ENCODE measurements around the gene IGFBP7. TPM values are rescaled to one million over a fixed set of nuclear protein-coding genes. Genes with fewer than 3 reads are reported as not detected.

Gene IGFBP7
- total and polyA plus RNA-seq, 2 of the 8 experiments (the other 6 are each of a cell fraction or from before 2014, with no cell fraction given), result 0.17 to 0.48 TPM

DNA sequence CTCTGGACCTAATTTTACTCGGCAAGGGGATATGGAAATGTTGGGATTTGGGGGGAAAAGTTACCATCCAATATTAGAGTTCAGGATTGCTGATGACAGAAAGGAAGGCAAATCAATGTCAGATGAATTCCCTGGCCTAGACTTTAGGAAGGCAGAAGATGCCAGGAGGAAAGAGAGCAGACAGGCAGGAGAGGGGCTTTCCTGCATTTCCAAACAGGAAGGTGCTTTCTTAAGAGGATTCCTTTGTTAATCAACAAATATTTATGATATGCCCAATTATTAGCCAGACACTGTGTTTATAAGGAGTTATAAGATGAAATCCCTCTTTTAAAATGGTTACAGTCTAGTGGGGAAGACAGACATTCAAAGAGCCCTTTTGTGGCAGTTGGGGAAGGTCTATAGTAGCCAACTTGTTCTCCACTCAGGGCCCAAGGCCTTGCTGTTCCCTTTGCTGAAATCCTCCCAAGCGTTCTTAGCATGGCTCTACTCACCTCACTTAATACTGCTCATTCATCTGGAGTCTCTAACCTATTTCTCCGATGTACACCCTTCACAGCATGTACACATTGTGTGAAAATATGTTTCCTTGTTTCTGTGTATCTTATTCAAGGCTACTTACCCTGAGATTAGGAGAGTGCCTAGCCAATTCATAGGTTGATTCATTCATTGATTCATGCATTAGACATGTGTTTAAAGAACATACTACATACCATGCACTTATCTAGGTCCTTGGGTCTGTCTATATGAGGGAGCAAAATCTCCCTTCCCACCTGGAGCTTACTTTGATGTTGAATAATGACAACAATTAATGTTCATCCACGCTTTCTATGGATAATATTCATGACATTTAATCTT lies 5.3 kb downstream of the IGFBP7 start:
- H3K4ac ChIP-seq (replicated peaks; ENCODE audit: insufficient read length, low read depth, low read length), result no peak overlapping the region
- H4K5ac ChIP-seq (ENCODE audit: insufficient read length, low read depth, low read length), result no peak overlapping the region
- H4K20me1 ChIP-seq (replicated peaks in 1 of 2; ENCODE audit: control insufficient read depth in 1 of 2, insufficient read depth in 2 of 2, low read length in 2 of 2), result no peaks in the 10 kb centered on the region
- 83% methylated on average over 4 of the region's 4 CpGs; no CpG with 5 or more reads in 1 of the 2 experiments for WGBS, 2 experiments (ENCODE audit: extremely low coverage in 1 of 2, insufficient coverage in 1 of 2, insufficient read length in 1 of 2, insufficient replicate concordance in 2 of 2, low coverage in 1 of 2, low lambda C conversion rate in 2 of 2, missing lambda C conversion rate in 1 of 2)
- ChIA-PET CTCF (ENCODE audit: partially characterized antibody) (interaction anchor here (1.3 to 2.6 kb wide), 2 partner anchors 24 to 58 kb away, joined by 3 to 7 read pairs; no protein-coding TSS in a partner anchor), POLR2A (ENCODE audit: partially characterized antibody) (no interaction called here)
- H2BK5ac ChIP-seq (ENCODE audit: low read depth, low read length), result no peak overlapping the region
- H3K9me3 ChIP-seq (ENCODE audit: insufficient read depth in 2 of 2, low read depth in 1 of 2, low read length in 1 of 2), result no peaks in the 10 kb centered on the region
- no peak for DNase-seq (ENCODE audit: low read depth in 1 of 2, low spot score in 2 of 2)
- no peak overlapping the region for H3K18ac ChIP-seq (ENCODE audit: extremely low read depth, low read length)
- peaks cover 0 to under 1% (median 0%) of the 10 kb centered on the region in 4 experiments; a peak in 1 of 8 replicates for H3K36me3 ChIP-seq (ENCODE audit: control insufficient read depth in 2 of 4, insufficient read depth in 4 of 4, low read length in 3 of 4)
- H3K79me1 ChIP-seq (ENCODE audit: low read depth, low read length), result no peaks in the 10 kb centered on the region
- H3K79me2 ChIP-seq (ENCODE audit: control insufficient read depth in 1 of 2, insufficient read depth in 2 of 2, low read length in 2 of 2), result no peaks in the 10 kb centered on the region
- H2BK15ac ChIP-seq (ENCODE audit: low read length), result no peak overlapping the region
- H3K4me3 ChIP-seq (ENCODE audit: extremely low read depth in 1 of 4, insufficient read depth in 2 of 4, low read depth in 3 of 4, low read length in 4 of 4), result no peak overlapping the region
- no peak overlapping the region for H4K8ac ChIP-seq (ENCODE audit: extremely low read depth, insufficient read depth, low read length)
- FAIRE-seq, result no peak
- no peak overlapping the region for H3K9ac ChIP-seq (replicated peaks in 1 of 4; ENCODE audit: extremely low read depth in 1 of 4, low read depth in 3 of 4, low read length in 3 of 4)
- no peak overlapping the region for H2BK20ac ChIP-seq (ENCODE audit: low read length)
- H3K4me1 ChIP-seq (replicated peaks in 1 of 4; ENCODE audit: control insufficient read depth in 3 of 4, insufficient read depth in 4 of 4, low read length in 3 of 4), result peaks cover 0 to 5% (median 0%) of the 10 kb centered on the region in 4 experiments; a peak in 3 of 7 replicates
- no peak overlapping the region for H3K27ac ChIP-seq (ENCODE audit: low read depth, low read length)
- no peak overlapping the region for H3K23ac ChIP-seq (ENCODE audit: insufficient read length)
- H3K14ac ChIP-seq (ENCODE audit: insufficient read length), result no peak overlapping the region
- no peak overlapping the region for H4K91ac ChIP-seq (replicated peaks; ENCODE audit: insufficient read length, low read length)
- no peak overlapping the region for H3K4me2 ChIP-seq (ENCODE audit: insufficient read depth in 1 of 2, low read depth in 2 of 2, low read length in 2 of 2)
- H3K27me3 ChIP-seq (replicated peaks in 1 of 4; ENCODE audit: control insufficient read depth in 3 of 4, extremely low read depth in 1 of 4, insufficient read depth in 3 of 4, low read length in 3 of 4), result peaks cover 8 to 20% (median 13%) of the 10 kb centered on the region in 4 experiments
- no peak overlapping the region for H2AK5ac ChIP-seq (ENCODE audit: low read depth, low read length)
- H3K56ac ChIP-seq (replicated peaks; ENCODE audit: insufficient read length, low read depth, low read length), result no peak overlapping the region
- H2AFZ ChIP-seq (ENCODE audit: low read length), result no peak overlapping the region
- H3K23me2 ChIP-seq (ENCODE audit: low read depth, low read length), result peaks cover 6% of the 10 kb centered on the region; the same call in 1 of the 2 replicates
- no peak overlapping the region for H2BK12ac ChIP-seq (ENCODE audit: low read depth, low read length)
- no peak overlapping the region for H2BK120ac ChIP-seq (replicated peaks; ENCODE audit: low read depth, low read length)
- no peak for TF ChIP-seq TAF1 (IDR thresholded peaks at IDR 0.05; ENCODE audit: low read depth, low read length)
- no peak for TF ChIP-seq EGR1 (IDR thresholded peaks at IDR 0.05; ENCODE audit: borderline replicate concordance, low read depth, low read length)
- TF ChIP-seq POU5F1 (IDR thresholded peaks at IDR 0.05; ENCODE audit: low read depth, low read length), result no peak
- TF ChIP-seq NANOG (IDR thresholded peaks at IDR 0.05; ENCODE audit: insufficient read depth, low read depth, low read length, poor library complexity, severe bottlenecking), result no peak
- no peak for TF ChIP-seq TAF7 (optimal IDR thresholded peaks at IDR 0.05; ENCODE audit: borderline replicate concordance, low read depth, low read length)
- no peak for TF ChIP-seq TBP (IDR thresholded peaks at IDR 0.05; ENCODE audit: low read depth, low read length)
- TF ChIP-seq CBX5 (IDR thresholded peaks at IDR 0.05; ENCODE audit: low read depth, low read length), result no peak
- TF ChIP-seq CHD1 (IDR thresholded peaks at IDR 0.05; ENCODE audit: low read depth, low read length), result no peak
- TF ChIP-seq SIX5 (IDR thresholded peaks at IDR 0.05; ENCODE audit: low read depth, low read length), result no peak
- TF ChIP-seq MAFK (IDR thresholded peaks at IDR 0.05; ENCODE audit: low read depth, low read length), result no peak
- no peak for TF ChIP-seq RBBP5 (IDR thresholded peaks at IDR 0.05; ENCODE audit: borderline replicate concordance, low read depth, low read length)
- TF ChIP-seq, protein P1, sequence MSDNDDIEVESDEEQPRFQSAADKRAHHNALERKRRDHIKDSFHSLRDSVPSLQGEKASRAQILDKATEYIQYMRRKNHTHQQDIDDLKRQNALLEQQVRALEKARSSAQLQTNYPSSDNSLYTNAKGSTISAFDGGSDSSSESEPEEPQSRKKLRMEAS (IDR thresholded peaks at IDR 0.05), result no peak
- no peak for TF ChIP-seq CBX8 (IDR thresholded peaks at IDR 0.05; ENCODE audit: borderline replicate concordance, low read depth, low read length)
